Measurements from ENCODE around the gene RIC8A.

Gene RIC8A

DNA sequence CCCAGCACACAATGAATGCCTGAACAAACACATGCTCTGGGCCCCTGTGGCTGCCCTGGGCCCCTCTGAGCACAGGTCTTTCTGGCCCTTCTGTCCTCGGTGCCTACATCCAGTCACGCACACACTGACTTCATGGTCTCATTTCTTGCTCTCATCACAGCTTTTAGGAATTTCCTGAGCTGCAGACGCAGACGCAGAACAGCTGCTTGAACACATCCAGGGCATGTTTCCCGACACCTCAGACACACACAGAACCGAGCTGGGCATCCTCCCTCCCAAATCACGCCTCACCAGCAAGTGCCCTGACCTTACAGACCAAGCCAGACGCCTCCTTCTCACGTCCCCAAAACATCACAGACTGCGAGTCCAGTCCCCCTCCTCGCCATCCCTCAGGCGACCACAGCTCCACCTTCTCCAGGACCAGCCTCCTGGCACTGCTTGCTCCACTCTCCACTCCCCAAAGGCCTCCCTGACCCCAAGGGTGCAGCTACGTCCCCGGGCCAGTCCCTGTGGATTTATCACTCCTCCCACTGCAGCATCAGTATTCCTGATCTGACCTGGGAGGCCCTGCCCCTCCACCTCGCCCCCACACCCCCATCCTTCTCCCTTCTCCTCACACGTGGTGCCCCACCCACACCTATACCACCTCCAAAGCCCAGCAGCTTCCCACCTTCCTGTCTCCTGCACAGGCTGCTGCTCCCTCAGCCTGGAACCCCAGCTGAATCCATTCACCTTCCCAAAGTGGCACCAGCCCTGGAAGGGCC lies 15.7 kb downstream of the RIC8A start:
- Histone ChIP-seq H3K27me3 (ENCODE audit: control insufficient read depth in 1 of 2, insufficient read depth in 2 of 2, low read length in 2 of 2) (no peaks in the 10 kb centered on the region), H3K4me3 (ENCODE audit: low read depth in 1 of 2, low read length in 2 of 2) (no peak overlapping the region), H3K9me3 (ENCODE audit: low read length) (no peaks in the 10 kb centered on the region), H3K36me3 (ENCODE audit: insufficient read depth, low read length) (peaks cover 31% of the 10 kb centered on the region), H3K27ac (ENCODE audit: low read depth, low read length) (no peak overlapping the region), H3K9ac (ENCODE audit: low read length) (no peak overlapping the region), H3K4me1 (ENCODE audit: insufficient read depth, low read length) (peaks cover 12% of the 10 kb centered on the region)

DNA sequence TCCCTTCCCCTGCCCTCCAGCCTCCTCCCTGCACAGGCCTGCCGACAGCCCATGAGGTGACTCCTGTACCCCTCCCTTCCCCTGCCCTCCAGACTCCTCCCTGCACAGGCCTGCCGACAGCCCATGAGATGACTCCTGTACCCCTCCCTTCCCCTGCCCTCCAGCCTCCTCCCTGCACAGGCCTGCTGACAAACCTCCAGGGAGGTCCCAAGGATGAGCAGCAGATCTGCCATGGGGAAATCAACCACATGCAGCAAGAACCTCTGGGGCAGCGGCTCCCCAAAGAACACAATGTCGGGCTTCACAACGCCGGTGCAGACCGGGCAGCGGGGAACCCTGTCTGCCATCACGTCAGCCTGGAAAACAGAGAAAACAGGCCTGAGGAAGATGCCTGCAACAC lies 16.4 kb downstream of the RIC8A start:
- Histone ChIP-seq H3K27me3 (ENCODE audit: control insufficient read depth in 1 of 2, insufficient read depth in 2 of 2, low read length in 2 of 2) (no peaks in the 10 kb centered on the region), H3K4me1 (ENCODE audit: insufficient read depth, low read length) (peaks cover 12% of the 10 kb centered on the region), H3K9me3 (ENCODE audit: low read length) (no peaks in the 10 kb centered on the region), H3K4me3 (ENCODE audit: low read depth in 1 of 2, low read length in 2 of 2) (no peak overlapping the region), H3K27ac (ENCODE audit: low read depth, low read length) (no peak overlapping the region), H3K36me3 (ENCODE audit: insufficient read depth, low read length) (peaks cover 24% of the 10 kb centered on the region), H3K9ac (ENCODE audit: low read length) (no peak overlapping the region)

DNA sequence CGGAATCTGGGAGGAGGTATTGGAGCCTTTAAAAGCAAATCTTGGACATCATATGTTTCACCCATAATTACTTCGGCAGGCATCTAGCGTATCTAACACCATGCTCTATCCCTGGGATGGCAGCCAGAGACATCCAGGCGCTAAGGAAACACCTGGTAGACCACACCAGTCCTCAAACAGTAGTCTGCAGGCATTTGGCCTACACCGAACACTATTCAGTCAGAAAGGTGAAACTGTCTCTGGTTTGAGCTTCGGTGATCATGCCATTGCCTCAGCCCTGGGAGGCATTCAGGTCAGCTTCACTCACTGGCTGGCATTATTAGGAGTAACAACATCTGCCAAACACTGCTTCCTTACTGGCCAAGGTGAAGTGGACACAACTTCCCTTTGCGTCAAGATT lies 16.9 kb downstream of the RIC8A start:
- Histone ChIP-seq H3K36me3 (ENCODE audit: insufficient read depth, low read length) (peaks cover 21% of the 10 kb centered on the region), H3K9ac (ENCODE audit: low read length) (no peak overlapping the region), H3K27me3 (ENCODE audit: control insufficient read depth in 1 of 2, insufficient read depth in 2 of 2, low read length in 2 of 2) (no peaks in the 10 kb centered on the region), H3K27ac (ENCODE audit: low read depth, low read length) (no peak overlapping the region), H3K9me3 (ENCODE audit: low read length) (no peaks in the 10 kb centered on the region), H3K4me1 (ENCODE audit: insufficient read depth, low read length) (peaks cover 12% of the 10 kb centered on the region), H3K4me3 (ENCODE audit: low read depth in 1 of 2, low read length in 2 of 2) (no peak overlapping the region)

DNA sequence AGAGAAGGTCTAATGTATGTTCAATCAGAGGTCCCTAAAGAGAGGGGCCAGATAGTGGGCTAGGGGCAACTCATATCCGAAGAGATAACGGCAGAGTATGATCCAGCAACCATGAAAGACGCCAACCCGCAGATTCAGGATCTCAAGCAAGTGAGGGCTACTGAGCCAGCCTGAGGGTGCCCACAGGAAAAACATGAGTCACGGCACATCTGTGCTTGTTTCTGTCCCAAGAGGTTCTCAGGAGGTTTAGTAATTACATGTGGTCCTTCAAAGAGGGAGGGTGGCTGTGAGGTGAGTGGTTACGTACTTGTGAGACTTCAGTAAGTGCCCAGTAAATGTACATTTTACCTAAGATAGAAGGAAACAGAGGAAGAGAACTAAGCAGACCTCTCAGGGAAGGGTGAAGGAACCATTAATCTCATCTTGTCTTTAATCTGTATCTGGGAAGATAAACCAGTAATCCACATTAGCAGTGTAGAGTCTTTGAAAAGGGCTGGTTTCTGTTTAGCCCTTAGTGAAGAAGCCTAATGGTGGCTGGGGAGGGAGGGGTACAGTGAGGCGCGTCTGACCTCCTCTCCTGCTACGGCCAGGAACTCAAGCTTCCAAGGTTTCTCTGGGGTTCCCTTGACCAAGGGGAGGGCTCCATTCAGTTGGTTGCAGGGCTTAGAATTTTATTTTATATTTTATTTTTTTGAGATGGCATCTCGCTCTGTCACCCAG lies 18.4 kb downstream of the RIC8A start:
- H3K4me1 ChIP-seq (ENCODE audit: insufficient read depth, low read length) = peaks cover 12% of the 10 kb centered on the region
- no peaks in the 10 kb centered on the region for H3K9me3 ChIP-seq (ENCODE audit: low read length)
- H3K36me3 ChIP-seq (ENCODE audit: insufficient read depth, low read length) = peaks cover 21% of the 10 kb centered on the region
- H3K27me3 ChIP-seq (ENCODE audit: control insufficient read depth in 1 of 2, insufficient read depth in 2 of 2, low read length in 2 of 2) = no peaks in the 10 kb centered on the region
- no peak overlapping the region for H3K9ac ChIP-seq (ENCODE audit: low read length)
- no peak overlapping the region for H3K4me3 ChIP-seq (ENCODE audit: low read depth in 1 of 2, low read length in 2 of 2)
- no peak overlapping the region for H3K27ac ChIP-seq (ENCODE audit: low read depth, low read length)

DNA sequence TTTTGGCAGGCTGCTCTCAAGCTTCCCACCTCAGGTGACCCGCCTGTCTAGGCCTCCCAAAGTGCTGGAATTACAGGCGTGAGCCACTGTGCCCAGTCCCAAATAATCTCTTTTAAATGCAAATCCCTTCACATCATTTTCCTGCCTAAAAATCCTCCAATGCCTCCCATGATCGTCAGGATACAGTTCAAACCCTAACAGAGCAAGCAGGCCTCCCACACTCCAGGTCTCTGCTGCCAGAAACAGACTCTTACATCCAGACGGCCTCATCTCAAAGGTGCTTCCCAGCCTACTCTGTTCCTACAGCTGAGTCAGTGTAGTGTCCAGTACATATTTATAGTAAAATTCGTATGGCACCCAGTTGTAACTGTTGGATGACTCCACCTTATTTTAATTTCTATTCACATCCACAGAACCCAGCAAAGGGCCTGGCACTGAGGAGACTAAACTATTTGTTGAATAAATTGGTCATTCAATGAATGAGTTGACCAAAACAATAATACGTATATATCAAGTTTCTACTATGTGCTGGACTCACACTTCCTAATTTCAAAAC lies 20.4 kb downstream of the RIC8A start:
- peaks cover 4% of the 10 kb centered on the region for H3K4me1 ChIP-seq (ENCODE audit: insufficient read depth, low read length)
- H3K4me3 ChIP-seq (ENCODE audit: low read depth in 1 of 2, low read length in 2 of 2) = no peak overlapping the region
- H3K27me3 ChIP-seq (ENCODE audit: control insufficient read depth in 1 of 2, insufficient read depth in 2 of 2, low read length in 2 of 2) = no peaks in the 10 kb centered on the region
- no peaks in the 10 kb centered on the region for H3K9me3 ChIP-seq (ENCODE audit: low read length)
- peaks cover 26% of the 10 kb centered on the region for H3K36me3 ChIP-seq (ENCODE audit: insufficient read depth, low read length)
- no peak overlapping the region for H3K9ac ChIP-seq (ENCODE audit: low read length)
- H3K27ac ChIP-seq (ENCODE audit: low read depth, low read length) = no peak overlapping the region

DNA sequence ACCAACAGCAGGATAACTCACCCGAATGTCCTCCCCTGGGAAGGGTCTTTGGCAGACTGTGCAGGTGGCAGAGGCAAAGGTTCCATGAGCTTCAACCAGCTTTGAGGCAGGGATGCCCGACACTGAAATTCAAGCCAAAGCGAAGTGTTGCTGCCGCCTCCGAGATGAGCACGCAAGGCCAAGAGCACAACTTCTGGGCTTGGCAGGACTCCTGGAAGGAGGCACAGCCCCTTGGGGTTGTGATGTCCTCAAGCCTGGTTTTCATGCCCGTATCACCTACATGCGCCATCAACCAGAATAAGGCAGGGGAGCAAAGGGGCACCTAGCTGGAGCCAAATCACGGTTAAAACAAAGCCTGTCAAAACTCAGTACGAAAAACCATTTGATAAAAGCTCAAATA lies 22.9 kb downstream of the RIC8A start:
- Histone ChIP-seq H3K9me3 (ENCODE audit: low read length) (no peaks in the 10 kb centered on the region), H3K27me3 (ENCODE audit: control insufficient read depth in 1 of 2, insufficient read depth in 2 of 2, low read length in 2 of 2) (no peaks in the 10 kb centered on the region), H3K36me3 (ENCODE audit: insufficient read depth, low read length) (peaks cover 10% of the 10 kb centered on the region), H3K4me3 (ENCODE audit: low read depth in 1 of 2, low read length in 2 of 2) (no peak overlapping the region), H3K9ac (ENCODE audit: low read length) (no peak overlapping the region), H3K4me1 (ENCODE audit: insufficient read depth, low read length) (no peaks in the 10 kb centered on the region), H3K27ac (ENCODE audit: low read depth, low read length) (no peak overlapping the region)

DNA sequence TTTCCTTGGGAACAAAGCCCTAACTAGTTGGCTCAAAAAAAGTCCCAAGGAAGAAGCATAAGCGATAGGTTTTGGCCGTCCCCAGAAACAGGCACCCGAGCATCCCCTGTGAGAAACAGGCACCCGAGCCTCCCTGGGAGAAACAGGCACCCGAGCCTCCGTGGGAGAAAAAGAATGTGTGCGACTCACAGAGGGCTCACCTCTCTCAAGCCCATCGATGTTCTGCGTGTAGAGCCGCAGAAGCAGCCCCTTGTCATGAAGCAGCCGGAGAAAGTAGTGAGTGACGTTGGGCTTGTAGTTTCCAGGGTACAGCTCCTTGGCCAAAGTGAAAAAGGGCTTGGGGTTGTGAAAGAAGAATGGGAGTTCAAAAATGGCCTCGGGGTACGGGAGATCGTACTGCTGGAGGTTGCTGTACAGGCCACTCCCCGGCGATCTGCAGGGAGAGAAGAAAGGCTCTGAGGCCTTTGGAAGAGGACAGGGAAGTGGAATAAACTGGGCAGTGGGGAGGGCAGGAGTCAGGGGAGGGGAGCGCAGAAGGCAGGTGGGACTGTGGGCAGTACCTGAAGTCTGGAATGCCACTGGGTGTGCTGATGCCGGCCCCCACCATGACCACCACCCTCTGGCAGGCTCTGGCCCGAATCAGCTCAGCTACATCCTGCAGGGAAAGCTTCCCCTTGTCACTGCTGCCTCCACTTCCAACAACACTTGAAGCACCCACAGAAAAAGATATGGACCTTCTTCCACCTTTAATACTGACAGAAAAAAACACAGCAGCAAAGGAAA lies 25.5 kb downstream of the RIC8A start:
- Histone ChIP-seq H3K9me3 (ENCODE audit: low read length) (no peaks in the 10 kb centered on the region), H3K27ac (ENCODE audit: low read depth, low read length) (no peak overlapping the region), H3K4me3 (ENCODE audit: low read depth in 1 of 2, low read length in 2 of 2) (no peak overlapping the region), H3K27me3 (ENCODE audit: control insufficient read depth in 1 of 2, insufficient read depth in 2 of 2, low read length in 2 of 2) (no peaks in the 10 kb centered on the region), H3K36me3 (ENCODE audit: insufficient read depth, low read length) (peaks cover 6% of the 10 kb centered on the region), H3K9ac (ENCODE audit: low read length) (no peak overlapping the region), H3K4me1 (ENCODE audit: insufficient read depth, low read length) (peaks cover 7% of the 10 kb centered on the region)

DNA sequence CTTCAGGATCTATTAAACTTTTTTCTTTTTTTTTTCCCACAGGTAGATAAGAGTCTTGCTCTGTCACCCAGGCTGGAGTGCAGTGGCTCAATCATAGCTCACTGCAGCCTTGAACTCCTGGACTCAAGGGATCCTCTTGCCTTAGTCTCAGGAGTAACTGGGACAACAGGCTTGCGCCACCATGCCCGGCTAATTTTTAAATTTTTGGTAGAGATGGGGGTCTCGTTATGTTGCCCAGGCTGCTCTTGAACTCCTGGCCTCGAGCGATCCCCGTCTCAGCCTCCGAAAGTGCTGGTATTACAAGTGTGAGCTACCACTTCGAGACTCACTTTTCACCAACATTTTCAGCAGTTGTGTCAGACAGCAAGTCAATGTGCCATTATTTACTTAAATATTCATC lies 27.7 kb downstream of the RIC8A start:
- peaks cover 6% of the 10 kb centered on the region for H3K36me3 ChIP-seq (ENCODE audit: insufficient read depth, low read length)
- peak overlapping the region; percentile 85 for H3K27ac ChIP-seq (ENCODE audit: low read depth, low read length)
- no peaks in the 10 kb centered on the region for H3K9me3 ChIP-seq (ENCODE audit: low read length)
- no peaks in the 10 kb centered on the region for H3K27me3 ChIP-seq (ENCODE audit: control insufficient read depth in 1 of 2, insufficient read depth in 2 of 2, low read length in 2 of 2)
- no peak overlapping the region for H3K9ac ChIP-seq (ENCODE audit: low read length)
- H3K4me1 ChIP-seq (ENCODE audit: insufficient read depth, low read length) = peaks cover 11% of the 10 kb centered on the region
- peak overlapping the region; percentile 66 for H3K4me3 ChIP-seq (ENCODE audit: low read depth in 1 of 2, low read length in 2 of 2)

DNA sequence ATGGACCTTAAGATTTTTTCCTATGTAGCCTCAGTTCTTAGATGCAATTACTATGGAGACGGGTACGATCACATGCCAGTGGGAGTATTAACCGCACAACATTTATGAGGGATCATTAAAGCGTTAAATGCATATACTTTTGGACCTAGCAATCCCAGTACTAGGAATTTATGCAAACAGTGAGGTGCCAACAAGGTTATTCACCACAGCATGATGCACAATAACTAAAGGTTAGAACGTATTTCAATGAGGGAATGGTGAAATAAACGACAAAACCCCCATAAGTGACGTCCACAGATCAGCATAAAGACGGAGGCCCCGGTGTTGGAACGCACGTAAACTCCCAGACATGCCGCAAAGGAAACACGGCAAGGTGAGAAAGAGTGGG lies 28.1 kb downstream of the RIC8A start:
- Histone ChIP-seq H3K36me3 (ENCODE audit: insufficient read depth, low read length) (peaks cover 6% of the 10 kb centered on the region), H3K9ac (ENCODE audit: low read length) (peak overlapping the region; percentile 88), H3K27me3 (ENCODE audit: control insufficient read depth in 1 of 2, insufficient read depth in 2 of 2, low read length in 2 of 2) (no peaks in the 10 kb centered on the region), H3K9me3 (ENCODE audit: low read length) (no peaks in the 10 kb centered on the region), H3K4me1 (ENCODE audit: insufficient read depth, low read length) (peaks cover 11% of the 10 kb centered on the region), H3K4me3 (ENCODE audit: low read depth in 1 of 2, low read length in 2 of 2) (peak overlapping the region; percentile 66), H3K27ac (ENCODE audit: low read depth, low read length) (peak overlapping the region; percentile 85)

DNA sequence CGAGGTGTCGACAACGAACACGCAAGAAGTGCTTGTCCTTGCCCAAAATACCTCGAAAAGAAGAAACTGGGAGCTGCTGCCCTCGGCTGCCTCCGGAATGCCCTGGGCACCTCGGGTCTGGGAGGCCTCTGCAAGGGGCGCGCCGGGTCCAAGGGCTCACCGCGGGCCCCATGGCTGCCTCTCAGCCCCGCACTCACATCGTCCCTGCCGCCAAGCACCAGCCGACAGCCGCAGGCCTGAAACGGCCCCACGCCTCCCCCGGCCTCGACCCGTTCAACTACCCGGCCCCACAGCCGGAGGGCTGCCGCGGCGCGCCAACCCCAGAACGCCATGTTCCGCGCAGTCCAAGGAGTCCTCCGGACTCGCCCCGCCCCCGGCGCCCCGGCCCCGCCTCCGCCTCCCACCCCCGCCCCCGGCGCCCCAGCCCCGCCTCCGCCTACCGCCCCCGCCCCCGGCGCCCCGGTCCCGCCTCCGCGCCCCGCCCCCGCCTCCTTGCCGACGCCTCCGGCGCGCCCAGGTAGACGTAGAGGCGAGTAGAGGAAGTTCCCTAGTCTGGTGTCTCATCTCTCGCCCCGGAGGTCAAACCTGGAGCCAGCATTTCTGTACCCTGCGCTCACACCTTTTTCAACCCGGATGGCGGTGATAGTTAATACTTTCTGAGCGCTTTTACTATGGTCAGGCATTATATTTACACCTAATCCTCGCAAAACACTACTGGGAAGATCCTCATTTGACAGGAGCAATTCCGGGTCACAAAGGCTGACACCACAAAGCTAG lies 28.7 kb downstream of the RIC8A start, which contains the start of gene SIRT3:
SIRT3 (minus strand) TSS at position 346 of the 777 bp plus-strand sequence; CDS start at position 332, 14 bp downstream.
- Histone ChIP-seq H3K4me1 (ENCODE audit: insufficient read depth, low read length) (peaks cover 11% of the 10 kb centered on the region), H3K27me3 (ENCODE audit: control insufficient read depth in 1 of 2, insufficient read depth in 2 of 2, low read length in 2 of 2) (no peaks in the 10 kb centered on the region), H3K9me3 (ENCODE audit: low read length) (no peaks in the 10 kb centered on the region), H3K4me3 (ENCODE audit: low read depth in 1 of 2, low read length in 2 of 2) (peak within 1 kb of the TSS; percentile 82 to 90), H3K27ac (ENCODE audit: low read depth, low read length) (peak within 1 kb of the TSS; percentile 93), H3K9ac (ENCODE audit: low read length) (peak within 1 kb of the TSS; percentile 88), H3K36me3 (ENCODE audit: insufficient read depth, low read length) (peaks cover 10% of the 10 kb centered on the region)
